ENCODE measurements around the gene FGB. TPM values are rescaled to one million over a fixed set of nuclear protein-coding genes. Genes with fewer than 3 reads are reported as not detected.

FGB gene
- total and polyA plus RNA-seq, 2 of the 13 experiments (the other 11 are each of a cell fraction or from before 2014, with no cell fraction given) = 226 to 784 TPM

DNA sequence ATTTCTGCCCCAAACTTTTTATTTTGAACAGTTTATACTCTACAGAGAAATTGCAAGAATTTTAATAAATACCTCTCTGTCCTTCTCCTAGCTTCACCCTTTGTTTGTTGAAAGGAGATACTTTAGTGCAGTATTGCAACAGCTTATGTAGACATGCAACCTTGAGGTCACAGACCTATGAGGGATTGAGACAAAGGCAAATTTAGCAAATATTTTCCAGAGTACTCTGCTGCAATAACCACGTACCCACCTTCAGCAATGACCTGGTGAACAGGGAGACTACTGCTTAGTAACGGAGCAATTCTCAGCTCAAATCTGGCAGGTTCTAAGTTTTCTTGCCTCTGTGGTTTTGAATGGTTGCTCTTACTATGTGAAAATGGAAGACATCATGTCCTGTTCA is 14.5 kb downstream of the FGB start (continued):
- TF ChIP-seq SKI (IDR thresholded peaks at IDR 0.05; ENCODE audit: partially characterized antibody) = peak; percentile 82
- TF ChIP-seq ADNP (CRISPR knock-in tag; IDR thresholded peaks at IDR 0.05) = no peak
- no peak for TF ChIP-seq REL (CRISPR knock-in tag; conservative IDR thresholded peaks at IDR 0.05)
- TF ChIP-seq HMG20B (CRISPR knock-in tag; conservative IDR thresholded peaks at IDR 0.05) = peak; percentile 85
- peak; percentile 68; the same call in 1 of the 2 replicates for TF ChIP-seq ESRRA (CRISPR knock-in tag; IDR thresholded peaks at IDR 0.05; ENCODE audit: low read depth)
- TF ChIP-seq, protein P1, sequence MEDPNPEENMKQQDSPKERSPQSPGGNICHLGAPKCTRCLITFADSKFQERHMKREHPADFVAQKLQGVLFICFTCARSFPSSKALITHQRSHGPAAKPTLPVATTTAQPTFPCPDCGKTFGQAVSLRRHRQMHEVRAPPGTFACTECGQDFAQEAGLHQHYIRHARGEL (CRISPR knock-in tag; IDR thresholded peaks at IDR 0.05) = no peak
- TF ChIP-seq ZNF205 (CRISPR knock-in tag; IDR thresholded peaks at IDR 0.05) = peak; percentile 76; the same call in 1 of the 2 replicates
- no peak for TF ChIP-seq ZNF121 (CRISPR knock-in tag; IDR thresholded peaks at IDR 0.05)
- TF ChIP-seq RFX5 (IDR thresholded peaks at IDR 0.05; ENCODE audit: low read depth, low read length) = no peak
- TF ChIP-seq ZBTB1 (CRISPR knock-in tag; IDR thresholded peaks at IDR 0.05; ENCODE audit: borderline replicate concordance) = no peak
- TF ChIP-seq DPF2 (CRISPR knock-in tag; IDR thresholded peaks at IDR 0.05; ENCODE audit: borderline replicate concordance, low read depth) = peak; percentile 82
- TF ChIP-seq ZNF841 (CRISPR knock-in tag; IDR thresholded peaks at IDR 0.05; ENCODE audit: borderline replicate concordance) = no peak
- TF ChIP-seq ZNF607 (CRISPR knock-in tag; IDR thresholded peaks at IDR 0.05; ENCODE audit: borderline replicate concordance) = no peak
- TF ChIP-seq SP140L (CRISPR knock-in tag; IDR thresholded peaks at IDR 0.05; ENCODE audit: borderline replicate concordance) = no peak; the same call in 1 of the 2 replicates
- no peak for TF ChIP-seq ZNF441 (CRISPR knock-in tag; IDR thresholded peaks at IDR 0.05; ENCODE audit: borderline replicate concordance)
- peak; percentile 96 for TF ChIP-seq FOXA3 (CRISPR knock-in tag; IDR thresholded peaks at IDR 0.05)
- TF ChIP-seq ZNF674 (CRISPR knock-in tag; IDR thresholded peaks at IDR 0.05; ENCODE audit: low read depth) = no peak
- no peak for TF ChIP-seq FOXM1 (CRISPR knock-in tag; IDR thresholded peaks at IDR 0.05)
- peak; percentile 50; the same call in 1 of the 2 replicates for TF ChIP-seq HNF4G (IDR thresholded peaks at IDR 0.05; ENCODE audit: borderline replicate concordance, low read depth, low read length)
- TF ChIP-seq HNF4G (CRISPR knock-in tag; IDR thresholded peaks at IDR 0.05; ENCODE audit: borderline replicate concordance, low read depth) = no peak
- TF ChIP-seq ZNF883 (CRISPR knock-in tag; IDR thresholded peaks at IDR 0.05; ENCODE audit: not compliant biosample characterization) = no peak
- no peak for TF ChIP-seq ZNF83 (CRISPR knock-in tag; IDR thresholded peaks at IDR 0.05; ENCODE audit: borderline replicate concordance)
- no peak for TF ChIP-seq SRSF9 (IDR thresholded peaks at IDR 0.05; ENCODE audit: borderline replicate concordance, insufficient read depth, low read depth, low read length, poor library complexity, severe bottlenecking)
- TF ChIP-seq TARDBP (CRISPR knock-in tag; IDR thresholded peaks at IDR 0.05) = peak; percentile 54; the same call in 1 of the 2 replicates
- TF ChIP-seq KLF13 (CRISPR knock-in tag; IDR thresholded peaks at IDR 0.05) = no peak
- TF ChIP-seq HDAC6 (IDR thresholded peaks at IDR 0.05; ENCODE audit: low read depth, low read length) = no peak
- TF ChIP-seq, protein P2, sequence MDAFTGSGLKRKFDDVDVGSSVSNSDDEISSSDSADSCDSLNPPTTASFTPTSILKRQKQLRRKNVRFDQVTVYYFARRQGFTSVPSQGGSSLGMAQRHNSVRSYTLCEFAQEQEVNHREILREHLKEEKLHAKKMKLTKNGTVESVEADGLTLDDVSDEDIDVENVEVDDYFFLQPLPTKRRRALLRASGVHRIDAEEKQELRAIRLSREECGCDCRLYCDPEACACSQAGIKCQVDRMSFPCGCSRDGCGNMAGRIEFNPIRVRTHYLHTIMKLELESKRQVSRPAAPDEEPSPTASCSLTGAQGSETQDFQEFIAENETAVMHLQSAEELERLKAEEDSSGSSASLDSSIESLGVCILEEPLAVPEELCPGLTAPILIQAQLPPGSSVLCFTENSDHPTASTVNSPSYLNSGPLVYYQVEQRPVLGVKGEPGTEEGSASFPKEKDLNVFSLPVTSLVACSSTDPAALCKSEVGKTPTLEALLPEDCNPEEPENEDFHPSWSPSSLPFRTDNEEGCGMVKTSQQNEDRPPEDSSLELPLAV (CRISPR knock-in tag; conservative IDR thresholded peaks at IDR 0.05; ENCODE audit: low read depth) = no peak
- TF ChIP-seq RORA (CRISPR knock-in tag; IDR thresholded peaks at IDR 0.05) = no peak
